Measurements from ENCODE around the gene PLSCR3.

The PLSCR3 gene

GRCh38 chr17:7417056-7417655 is 22.8 kb upstream of the PLSCR3 start:
- TF ChIP-seq CTCF (IDR thresholded peaks at IDR 0.05; ENCODE audit: borderline replicate concordance, insufficient read depth, low read depth, low read length): no peak
- no peak overlapping the region for H3K4me3 ChIP-seq (ENCODE audit: low read depth, low read length)

GRCh38 chr17:7416323-7416722 is 22.0 kb upstream of the PLSCR3 start:
- TF ChIP-seq CTCF (IDR thresholded peaks at IDR 0.05; ENCODE audit: borderline replicate concordance, insufficient read depth, low read depth, low read length): 0 out of 2 replicates have a peak, but pooled peaks have one; percentile 18
- H3K4me3 ChIP-seq (ENCODE audit: low read depth, low read length): no peak overlapping the region

GRCh38 chr17:7415784-7416183 is 21.5 kb upstream of the PLSCR3 start:
- H3K4me3 ChIP-seq (ENCODE audit: low read depth, low read length): no peak overlapping the region
- no peak for TF ChIP-seq CTCF (IDR thresholded peaks at IDR 0.05; ENCODE audit: borderline replicate concordance, insufficient read depth, low read depth, low read length)

GRCh38 chr17:7414837-7415236 is 20.5 kb upstream of the PLSCR3 start:
- TF ChIP-seq CTCF (IDR thresholded peaks at IDR 0.05; ENCODE audit: borderline replicate concordance, insufficient read depth, low read depth, low read length): no peak
- H3K4me3 ChIP-seq (ENCODE audit: low read depth, low read length): no peak overlapping the region

GRCh38 chr17:7413346-7413985 is 19.1 kb upstream of the PLSCR3 start:
- H3K4me3 ChIP-seq (ENCODE audit: low read depth, low read length): no peak overlapping the region
- TF ChIP-seq CTCF (IDR thresholded peaks at IDR 0.05; ENCODE audit: borderline replicate concordance, insufficient read depth, low read depth, low read length): no peak

GRCh38 chr17:7411427-7411750 is 17.1 kb upstream of the PLSCR3 start:
- H3K4me3 ChIP-seq (ENCODE audit: low read depth, low read length): no peak overlapping the region
- TF ChIP-seq CTCF (IDR thresholded peaks at IDR 0.05; ENCODE audit: borderline replicate concordance, insufficient read depth, low read depth, low read length): no peak
